HEK293 (cell line): ENCODE measurements around the gene KCNQ1.

Experiments
- CTCF ChIA-PET: fragments of 350-600 bp; formaldehyde crosslinking; extraction: SDS; loops from one replicate; lab custom pipeline; 2021; ENCODE audit warnings: antibody characterized with exemption; lab: Yijun Ruan, JAX
- POLR2A ChIA-PET: fragments of 300-600 bp; formaldehyde crosslinking; extraction: SDS; loops from one replicate; lab custom pipeline; 2020; ENCODE audit warnings: antibody characterized with exemption, inconsistent platforms; lab: Yijun Ruan, JAX
- H3K27ac ChIP-seq: fragments of 200-500 bp; sonication (Bioruptor generic); 2 replicates; pipeline ENCODE4 v1.5.1; 2014; ENCODE audit warnings: low read depth, low read length, control low read depth, inconsistent platforms; ENCODE audit errors: extremely low read depth
- H3K36me3 ChIP-seq, 2 experiments: fragments of 200-500 bp in 1 of 2; sonication (Bioruptor generic) in 1 of 2; 1 replicate in 1 of 2; 2 replicates in 1 of 2; pipeline ENCODE4 v1.5.1; 2014 to 2017; ENCODE audit warnings: inconsistent platforms in 2 of 2, low read length in 2 of 2; ENCODE audit not compliant: control insufficient read depth in 2 of 2, insufficient read depth in 1 of 2
- H3K4me1 ChIP-seq: fragments of 200-500 bp; sonication (Bioruptor generic); 2 replicates; pipeline ENCODE4 v1.5.1; 2014; ENCODE audit warnings: mild to moderate bottlenecking, low read length, inconsistent platforms; ENCODE audit not compliant: control insufficient read depth, insufficient read depth
- H3K4me3 ChIP-seq: 2 replicates; pipeline ENCODE4 v1.5.1; 2011; ENCODE audit warnings: low read depth, mild to moderate bottlenecking, control low read depth, low read length, moderate library complexity
- H3K9me3 ChIP-seq: fragments of 200-500 bp; sonication (Bioruptor generic); 2 replicates; pipeline ENCODE4 v1.5.1; 2014; ENCODE audit warnings: low read depth, low read length, inconsistent platforms; ENCODE audit not compliant: control insufficient read depth, insufficient read depth
- EGR2 ChIP-seq: fragments of 450-650 bp; formaldehyde crosslinking; IDR thresholded peaks from 2 replicates; pipeline ENCODE4 v1.5.1; 2016; ENCODE audit warnings: low read depth, missing biosample characterization, missing genetic modification characterization
- TSHZ1 ChIP-seq: fragments of 450-650 bp; formaldehyde crosslinking; IDR thresholded peaks from 2 replicates; pipeline ENCODE4 v1.5.1; 2016; ENCODE audit warnings: missing biosample characterization, missing genetic modification characterization, borderline replicate concordance
- ZBTB11 ChIP-seq: fragments of 450-650 bp; formaldehyde crosslinking; conservative IDR thresholded peaks from 2 replicates; pipeline ENCODE4 v1.5.1; 2016; ENCODE audit warnings: low read depth, missing biosample characterization, missing genetic modification characterization
- ZBTB17 ChIP-seq: fragments of 450-650 bp; formaldehyde crosslinking; IDR thresholded peaks from 2 replicates; pipeline ENCODE4 v1.5.1; 2016; ENCODE audit warnings: missing biosample characterization, missing genetic modification characterization
- ZBTB7A ChIP-seq: fragments of 450-650 bp; formaldehyde crosslinking; IDR thresholded peaks from 2 replicates; pipeline ENCODE4 v1.5.1; 2016; ENCODE audit warnings: low read depth, missing biosample characterization, missing genetic modification characterization
- ZEB2 ChIP-seq: fragments of 450-650 bp; formaldehyde crosslinking; IDR thresholded peaks from 2 replicates; pipeline ENCODE4 v1.5.1; 2016; ENCODE audit warnings: missing biosample characterization, missing genetic modification characterization
- ZFP3 ChIP-seq: fragments of 450-650 bp; formaldehyde crosslinking; IDR thresholded peaks from 2 replicates; pipeline ENCODE4 v1.5.1; 2016; ENCODE audit warnings: low read depth, missing biosample characterization, missing genetic modification characterization
- ZNF133 ChIP-seq: fragments of 450-650 bp; formaldehyde crosslinking; IDR thresholded peaks from 2 replicates; pipeline ENCODE4 v1.5.1; 2016; ENCODE audit warnings: missing biosample characterization, missing genetic modification characterization
- ZNF404 ChIP-seq: fragments of 450-650 bp; formaldehyde crosslinking; IDR thresholded peaks from 2 replicates; pipeline ENCODE4 v1.5.1; 2017; ENCODE audit warnings: missing biosample characterization, missing genetic modification characterization
- ZNF433 ChIP-seq: fragments of 450-650 bp; formaldehyde crosslinking; IDR thresholded peaks from 2 replicates; pipeline ENCODE4 v1.5.1; 2016; ENCODE audit warnings: missing biosample characterization, missing genetic modification characterization, low read depth
- ZNF529 ChIP-seq: fragments of 450-650 bp; formaldehyde crosslinking; IDR thresholded peaks from 2 replicates; pipeline ENCODE4 v1.5.1; 2017; ENCODE audit warnings: missing genetic modification characterization, missing biosample characterization; ENCODE audit not compliant: insufficient replicate concordance
- ZNF548 ChIP-seq: fragments of 450-650 bp; formaldehyde crosslinking; IDR thresholded peaks from 2 replicates; pipeline ENCODE4 v1.5.1; 2016; ENCODE audit warnings: missing biosample characterization, missing genetic modification characterization
- ZNF610 ChIP-seq: fragments of 450-650 bp; formaldehyde crosslinking; IDR thresholded peaks from 2 replicates; pipeline ENCODE4 v1.5.1; 2016; ENCODE audit warnings: missing biosample characterization, missing genetic modification characterization, borderline replicate concordance
- ZNF624 ChIP-seq: fragments of 450-650 bp; formaldehyde crosslinking; IDR thresholded peaks from 2 replicates; pipeline ENCODE4 v1.5.1; 2017; ENCODE audit warnings: missing biosample characterization, missing genetic modification characterization
- ZNF626 ChIP-seq: fragments of 450-650 bp; sonication (Bioruptor Pico); formaldehyde crosslinking; IDR thresholded peaks from 2 replicates; pipeline ENCODE4 v1.5.1; 2018; ENCODE audit warnings: missing biosample characterization, missing genetic modification characterization, inconsistent platforms
- ZNF629 ChIP-seq: fragments of 450-650 bp; formaldehyde crosslinking; IDR thresholded peaks from 2 replicates; pipeline ENCODE4 v1.5.1; 2017; ENCODE audit warnings: missing biosample characterization, missing genetic modification characterization
- ZNF664 ChIP-seq: fragments of 450-650 bp; formaldehyde crosslinking; IDR thresholded peaks from 2 replicates; pipeline ENCODE4 v1.5.1; 2016; ENCODE audit warnings: missing biosample characterization, missing genetic modification characterization
- ZSCAN18 ChIP-seq: fragments of 450-650 bp; formaldehyde crosslinking; IDR thresholded peaks from 2 replicates; pipeline ENCODE4 v1.5.1; 2016; ENCODE audit warnings: missing biosample characterization, missing genetic modification characterization
- TF ChIP-seq, protein P1 (sequence below): fragments of 450-650 bp; formaldehyde crosslinking; IDR thresholded peaks from 2 replicates; pipeline ENCODE4 v1.5.1; 2016; ENCODE audit warnings: missing biosample characterization, missing genetic modification characterization

KCNQ1 gene

GRCh38 chr11:2748814-2749554 is 304.2 kb downstream of the KCNQ1 start:
- Histone ChIP-seq H3K9me3 (no peaks in the 10 kb centered on the region), H3K4me3 (no peak overlapping the region)
- no peak for TF ChIP-seq ZEB2
- no peak for TF ChIP-seq ZSCAN18 (tag by site-specific recombination)
- no peak for TF ChIP-seq TSHZ1 (tag by site-specific recombination)
- no peak for TF ChIP-seq ZNF610 (tag by site-specific recombination)
- TF ChIP-seq ZNF548 (tag by site-specific recombination) = no peak
- no peak for TF ChIP-seq ZNF626 (tag by site-specific recombination)
- no peak for TF ChIP-seq ZBTB7A
- TF ChIP-seq ZFP3 (tag by site-specific recombination) = no peak
- no peak for TF ChIP-seq ZBTB11
- no peak for TF ChIP-seq ZNF433 (tag by site-specific recombination)
- TF ChIP-seq ZNF529 = no peak
- no peak for TF ChIP-seq ZNF624 (tag by site-specific recombination)
- no peak for TF ChIP-seq ZNF629
- TF ChIP-seq ZNF404 (tag by site-specific recombination) = no peak
- TF ChIP-seq ZNF133 (tag by site-specific recombination) = no peak
- no peak for TF ChIP-seq ZNF664
- TF ChIP-seq EGR2 (tag by site-specific recombination) = no peak
- no peak for TF ChIP-seq ZBTB17 (tag by site-specific recombination)
- TF ChIP-seq, protein P1, sequence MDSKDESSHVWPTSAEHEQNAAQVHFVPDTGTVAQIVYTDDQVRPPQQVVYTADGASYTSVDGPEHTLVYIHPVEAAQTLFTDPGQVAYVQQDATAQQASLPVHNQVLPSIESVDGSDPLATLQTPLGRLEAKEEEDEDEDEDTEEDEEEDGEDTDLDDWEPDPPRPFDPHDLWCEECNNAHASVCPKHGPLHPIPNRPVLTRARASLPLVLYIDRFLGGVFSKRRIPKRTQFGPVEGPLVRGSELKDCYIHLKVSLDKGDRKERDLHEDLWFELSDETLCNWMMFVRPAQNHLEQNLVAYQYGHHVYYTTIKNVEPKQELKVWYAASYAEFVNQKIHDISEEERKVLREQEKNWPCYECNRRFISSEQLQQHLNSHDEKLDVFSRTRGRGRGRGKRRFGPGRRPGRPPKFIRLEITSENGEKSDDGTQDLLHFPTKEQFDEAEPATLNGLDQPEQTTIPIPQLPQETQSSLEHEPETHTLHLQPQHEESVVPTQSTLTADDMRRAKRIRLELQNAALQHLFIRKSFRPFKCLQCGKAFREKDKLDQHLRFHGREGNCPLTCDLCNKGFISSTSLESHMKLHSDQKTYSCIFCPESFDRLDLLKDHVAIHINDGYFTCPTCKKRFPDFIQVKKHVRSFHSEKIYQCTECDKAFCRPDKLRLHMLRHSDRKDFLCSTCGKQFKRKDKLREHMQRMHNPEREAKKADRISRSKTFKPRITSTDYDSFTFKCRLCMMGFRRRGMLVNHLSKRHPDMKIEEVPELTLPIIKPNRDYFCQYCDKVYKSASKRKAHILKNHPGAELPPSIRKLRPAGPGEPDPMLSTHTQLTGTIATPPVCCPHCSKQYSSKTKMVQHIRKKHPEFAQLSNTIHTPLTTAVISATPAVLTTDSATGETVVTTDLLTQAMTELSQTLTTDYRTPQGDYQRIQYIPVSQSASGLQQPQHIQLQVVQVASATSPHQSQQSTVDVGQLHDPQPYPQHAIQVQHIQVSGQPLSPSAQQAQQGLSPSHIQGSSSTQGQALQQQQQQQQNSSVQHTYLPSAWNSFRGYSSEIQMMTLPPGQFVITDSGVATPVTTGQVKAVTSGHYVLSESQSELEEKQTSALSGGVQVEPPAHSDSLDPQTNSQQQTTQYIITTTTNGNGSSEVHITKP (tag by site-specific recombination) = no peak
- TF ChIP-seq, all 188 proteins: peak for 0
- Histone ChIP-seq H3K4me1 (no peaks in the 10 kb centered on the region), H3K36me3 (no peaks in the 10 kb centered on the region), H3K27ac (no peak overlapping the region)
- ChIA-PET CTCF (interaction anchor here (0.6 kb wide), 2 partner anchors 9 to 436 kb away, joined by 3 to 7 read pairs; no protein-coding TSS in a partner anchor), POLR2A (interaction anchor here (0.6 kb wide), 1 partner anchor 1184 kb away, joined by 3 read pairs; no protein-coding TSS in a partner anchor)
